Measurements from ENCODE around the gene PLP2. TPM values are rescaled to one million over a fixed set of nuclear protein-coding genes. Genes with fewer than 3 reads are reported as not detected.

Gene PLP2
- total RNA-seq, 1 donor from 2014 or later = 3.9 TPM

GRCh38 chrX:49191574-49192011 is 19.9 kb downstream of the PLP2 start:
- H3K4me1 Mint-ChIP-seq (ENCODE audit: low read depth) = peaks cover 5% of the 10 kb centered on the region
- TF ChIP-seq CTCF (IDR thresholded peaks at IDR 0.05; ENCODE audit: unreplicated experiment) = no peak
- DNase-seq (ENCODE audit: low spot score, unreplicated experiment) = no peak
- peaks cover 12% of the 10 kb centered on the region for H3K9me3 Mint-ChIP-seq (ENCODE audit: low read depth)
- no peaks in the 10 kb centered on the region for H3K27me3 Mint-ChIP-seq
- peaks cover 1% of the 10 kb centered on the region for H3K36me3 Mint-ChIP-seq (ENCODE audit: insufficient read depth)
- peak overlapping the region; percentile 78 for H3K4me3 Mint-ChIP-seq (ENCODE audit: low read depth)
- H3K27ac Mint-ChIP-seq = peak overlapping the region; percentile 87

DNA sequence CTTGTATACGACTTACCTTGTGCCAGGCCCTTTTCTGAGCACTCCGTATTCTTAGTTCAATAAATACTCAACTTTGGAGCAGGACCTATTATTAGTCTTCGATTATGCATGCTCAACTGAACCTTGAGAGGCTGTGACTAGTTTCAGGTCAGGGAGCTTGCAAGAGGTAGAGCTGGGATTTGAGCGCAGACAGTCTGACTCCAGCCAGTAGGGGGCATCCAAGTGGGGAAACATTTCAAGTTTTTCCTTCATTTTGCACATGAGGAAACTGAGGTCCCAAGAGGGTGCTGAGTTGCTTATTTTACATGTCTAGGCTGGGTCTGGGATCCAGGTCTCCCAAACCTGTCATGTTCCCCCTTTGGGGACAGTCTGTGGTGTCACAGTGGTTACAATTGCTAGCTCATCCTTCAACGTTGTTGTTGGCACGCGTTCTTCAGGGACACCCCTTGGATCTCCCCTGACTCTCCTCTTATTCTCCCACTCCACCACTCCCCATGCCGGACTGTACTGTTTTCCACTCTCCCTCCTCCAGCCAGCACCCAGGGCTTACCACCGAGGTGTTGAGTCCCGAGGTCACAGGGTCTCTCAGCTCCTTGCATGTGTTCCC is 21.1 kb downstream of the PLP2 start:
- peak; percentile 59 for TF ChIP-seq CTCF (IDR thresholded peaks at IDR 0.05; ENCODE audit: unreplicated experiment)
- Mint-ChIP-seq H3K4me3 (ENCODE audit: low read depth) (peak overlapping the region; percentile 57), H3K4me1 (ENCODE audit: low read depth) (peaks cover 5% of the 10 kb centered on the region), H3K27me3 (peaks cover 6% of the 10 kb centered on the region), H3K36me3 (ENCODE audit: insufficient read depth) (peaks cover 1% of the 10 kb centered on the region), H3K9me3 (ENCODE audit: low read depth) (peaks cover 12% of the 10 kb centered on the region), H3K27ac (no peak overlapping the region)
- DNase-seq (ENCODE audit: low spot score, unreplicated experiment) = no peak

DNA sequence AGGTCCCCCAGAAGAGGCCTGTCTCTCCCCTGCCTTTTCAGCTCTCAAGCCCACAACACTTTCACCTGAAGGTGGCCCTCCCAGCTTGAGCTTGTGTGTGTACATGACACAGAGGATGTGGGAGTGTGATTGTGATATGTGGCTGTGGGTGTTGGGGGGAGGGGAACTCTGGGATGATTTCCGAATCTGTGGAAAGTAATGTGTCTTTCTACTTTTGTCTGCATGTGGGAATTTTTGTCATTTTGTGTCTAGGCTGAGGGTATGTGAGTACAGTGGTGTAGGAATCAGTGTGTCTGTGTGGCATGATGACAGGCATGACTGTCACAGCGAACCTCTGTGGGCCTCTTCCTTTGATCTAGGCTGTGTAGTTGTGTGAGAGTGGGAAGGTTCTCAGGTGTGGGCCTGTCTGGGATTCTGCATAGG is 21.9 kb downstream of the PLP2 start:
- Mint-ChIP-seq H3K27me3 (peaks cover 13% of the 10 kb centered on the region), H3K4me3 (ENCODE audit: low read depth) (no peak overlapping the region), H3K9me3 (ENCODE audit: low read depth) (peaks cover 19% of the 10 kb centered on the region), H3K27ac (no peak overlapping the region), H3K4me1 (ENCODE audit: low read depth) (peaks cover 5% of the 10 kb centered on the region), H3K36me3 (ENCODE audit: insufficient read depth) (peaks cover 1% of the 10 kb centered on the region)
- no peak for TF ChIP-seq CTCF (IDR thresholded peaks at IDR 0.05; ENCODE audit: unreplicated experiment)
- DNase-seq (ENCODE audit: low spot score, unreplicated experiment) = no peak

GRCh38 chrX:49197543-49198087 is 25.9 kb downstream of the PLP2 start:
- no peaks in the 10 kb centered on the region for H3K36me3 Mint-ChIP-seq (ENCODE audit: insufficient read depth)
- TF ChIP-seq CTCF (IDR thresholded peaks at IDR 0.05; ENCODE audit: unreplicated experiment) = no peak
- DNase-seq (ENCODE audit: low spot score, unreplicated experiment) = no peak
- peaks cover 17% of the 10 kb centered on the region for H3K27me3 Mint-ChIP-seq
- no peak overlapping the region for H3K4me3 Mint-ChIP-seq (ENCODE audit: low read depth)
- H3K9me3 Mint-ChIP-seq (ENCODE audit: low read depth) = peaks cover 22% of the 10 kb centered on the region
- H3K4me1 Mint-ChIP-seq (ENCODE audit: low read depth) = peaks cover 2% of the 10 kb centered on the region
- no peak overlapping the region for H3K27ac Mint-ChIP-seq

DNA sequence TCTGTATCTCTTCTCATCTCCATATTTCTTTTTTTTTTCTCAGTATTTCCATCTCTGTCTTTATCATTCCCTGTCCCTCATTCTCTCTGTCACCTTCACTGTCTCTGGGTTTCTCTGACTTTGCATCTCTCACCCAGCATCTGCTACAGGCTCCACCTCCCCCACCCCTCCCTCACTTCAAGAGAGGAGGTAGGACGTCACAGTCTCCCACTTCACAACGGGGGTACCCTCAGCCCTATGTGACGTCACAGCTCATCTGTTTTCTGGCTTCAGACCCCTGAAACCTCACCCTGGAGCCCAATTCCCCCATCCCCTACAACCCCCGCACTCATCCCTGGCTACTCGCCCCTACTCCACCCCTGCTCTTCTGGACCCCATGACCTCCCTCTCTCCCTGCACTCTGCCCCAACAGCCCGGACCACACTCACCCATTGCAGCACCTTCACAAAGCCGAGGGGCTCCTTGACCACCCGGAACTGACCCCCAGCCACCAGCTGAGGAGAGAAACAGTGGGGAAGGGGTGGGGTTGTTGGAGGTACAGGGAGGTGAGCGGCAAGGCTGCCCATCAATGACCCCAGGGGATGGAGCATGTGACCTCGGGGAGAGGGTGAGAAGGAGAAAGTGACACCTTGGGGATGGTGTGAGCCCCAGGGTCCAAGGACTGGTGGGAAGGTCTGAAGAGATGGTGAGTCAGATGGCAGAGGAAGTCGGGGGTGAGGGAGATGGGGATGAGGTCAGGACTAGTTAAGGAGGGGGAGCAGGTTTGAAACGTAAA is 27.0 kb downstream of the PLP2 start:
- H3K27me3 Mint-ChIP-seq = peaks cover 19% of the 10 kb centered on the region
- H3K4me3 Mint-ChIP-seq (ENCODE audit: low read depth) = peak overlapping the region; percentile 29
- H3K36me3 Mint-ChIP-seq (ENCODE audit: insufficient read depth) = no peaks in the 10 kb centered on the region
- peaks cover 20% of the 10 kb centered on the region for H3K9me3 Mint-ChIP-seq (ENCODE audit: low read depth)
- H3K4me1 Mint-ChIP-seq (ENCODE audit: low read depth) = peaks cover 2% of the 10 kb centered on the region
- H3K27ac Mint-ChIP-seq = no peak overlapping the region
- no peak for TF ChIP-seq CTCF (IDR thresholded peaks at IDR 0.05; ENCODE audit: unreplicated experiment)
- no peak for DNase-seq (ENCODE audit: low spot score, unreplicated experiment)

Measured in progenitor cell of endocrine pancreas (in vitro differentiated cells).